HCEC 1CT (cell line): ENCODE measurements around the gene TMEM82.

Experiments
- DNase-seq: peaks from one replicate; pipeline ENCODE4 v3.0.0-alpha.2; 2017

Gene TMEM82

GRCh38 chr1:15736892-15737261, 5.4 kb upstream of the TMEM82 start:
- no peak for DNase-seq

GRCh38 chr1:15737324-15738319, 4.7 kb upstream of the TMEM82 start:
- no peak for DNase-seq

GRCh38 chr1:15738416-15739113, 3.7 kb upstream of the TMEM82 start:
- DNase-seq, result no peak

- no peak for DNase-seq
Measured at GRCh38 chr1:15739259-15739658, 3.0 kb upstream of the TMEM82 start.

GRCh38 chr1:15739745-15740144, 2.6 kb upstream of the TMEM82 start:
- no peak for DNase-seq

GRCh38 chr1:15740924-15741850, 1.1 kb upstream of the TMEM82 start:
- DNase-seq, result peak; percentile 57

- DNase-seq, result no peak
Measured at GRCh38 chr1:15744122-15744679, 1.9 kb downstream of the TMEM82 start.

- no peak for DNase-seq
Measured at GRCh38 chr1:15747378-15747777, 5.1 kb downstream of the TMEM82 start.

- DNase-seq, result no peak
Measured at GRCh38 chr1:15748264-15748663, 6.0 kb downstream of the TMEM82 start.

- DNase-seq, result no peak
Measured at GRCh38 chr1:15748690-15749398, 6.5 kb downstream of the TMEM82 start.

- DNase-seq, result no peak
Measured at GRCh38 chr1:15749399-15750291, 7.3 kb downstream of the TMEM82 start.

GRCh38 chr1:15750924-15751323, 8.6 kb downstream of the TMEM82 start:
- no peak for DNase-seq

GRCh38 chr1:15751717-15752116, 9.4 kb downstream of the TMEM82 start:
- no peak for DNase-seq

- DNase-seq, result no peak
Measured at GRCh38 chr1:15753776-15754175, 11.5 kb downstream of the TMEM82 start.

GRCh38 chr1:15755021-15755645, 12.8 kb downstream of the TMEM82 start:
- no peak for DNase-seq

GRCh38 chr1:15755646-15756040, 13.3 kb downstream of the TMEM82 start:
- no peak for DNase-seq

GRCh38 chr1:15756143-15757015, 14.1 kb downstream of the TMEM82 start:
- no peak for DNase-seq

GRCh38 chr1:15757016-15757543, 14.8 kb downstream of the TMEM82 start:
- DNase-seq, result no peak
